IPS-15b (cell line): ENCODE measurements around the gene AP3B1.

ENCODE experiments used
- H3K27me3 ChIP-seq: one replicate; pipeline ENCODE4 v1.6.1; 2013; ENCODE audit warnings: low read length; ENCODE audit not compliant: control insufficient read depth, insufficient read depth
- H3K36me3 ChIP-seq: one replicate; pipeline ENCODE4 v1.6.1; 2013; ENCODE audit warnings: low read length; ENCODE audit not compliant: control insufficient read depth, insufficient read depth
- H3K4me1 ChIP-seq: one replicate; pipeline ENCODE4 v1.6.1; 2013; ENCODE audit warnings: mild to moderate bottlenecking, low read length; ENCODE audit not compliant: control insufficient read depth, insufficient read depth
- H3K4me3 ChIP-seq: one replicate; pipeline ENCODE4 v1.5.1; 2013; ENCODE audit warnings: low read depth, low read length
- H3K9ac ChIP-seq: one replicate; pipeline ENCODE4 v1.6.1; 2013; ENCODE audit warnings: low read depth, mild to moderate bottlenecking, low read length
- H3K9me3 ChIP-seq: one replicate; pipeline ENCODE4 v1.6.1; 2013; ENCODE audit warnings: mild to moderate bottlenecking, low read length; ENCODE audit not compliant: control insufficient read depth, insufficient read depth

Gene AP3B1

GRCh38 chr5:77994943-77995342, 299.6 kb downstream of the AP3B1 start:
- H3K9ac ChIP-seq = no peak overlapping the region
- H3K4me3 ChIP-seq = no peak overlapping the region
- peaks cover 23% of the 10 kb centered on the region for H3K4me1 ChIP-seq
- H3K36me3 ChIP-seq = no peaks in the 10 kb centered on the region
- H3K27me3 ChIP-seq = peaks cover 57% of the 10 kb centered on the region
- H3K9me3 ChIP-seq = no peaks in the 10 kb centered on the region

GRCh38 chr5:77993855-77994318, 300.6 kb downstream of the AP3B1 start:
- H3K27me3 ChIP-seq = peaks cover 57% of the 10 kb centered on the region
- H3K9ac ChIP-seq = no peak overlapping the region
- no peak overlapping the region for H3K4me3 ChIP-seq
- H3K36me3 ChIP-seq = no peaks in the 10 kb centered on the region
- H3K9me3 ChIP-seq = no peaks in the 10 kb centered on the region
- H3K4me1 ChIP-seq = peaks cover 24% of the 10 kb centered on the region

GRCh38 chr5:77993141-77993854, 301.2 kb downstream of the AP3B1 start:
- Histone ChIP-seq H3K4me1 (peaks cover 24% of the 10 kb centered on the region), H3K9ac (no peak overlapping the region), H3K4me3 (no peak overlapping the region), H3K9me3 (no peaks in the 10 kb centered on the region), H3K36me3 (no peaks in the 10 kb centered on the region), H3K27me3 (peaks cover 57% of the 10 kb centered on the region)

- H3K27me3 ChIP-seq = peaks cover 47% of the 10 kb centered on the region
- H3K9me3 ChIP-seq = no peaks in the 10 kb centered on the region
These were observed 303.4 kb downstream of the AP3B1 start for GRCh38 chr5:77991084-77991483.

DNA sequence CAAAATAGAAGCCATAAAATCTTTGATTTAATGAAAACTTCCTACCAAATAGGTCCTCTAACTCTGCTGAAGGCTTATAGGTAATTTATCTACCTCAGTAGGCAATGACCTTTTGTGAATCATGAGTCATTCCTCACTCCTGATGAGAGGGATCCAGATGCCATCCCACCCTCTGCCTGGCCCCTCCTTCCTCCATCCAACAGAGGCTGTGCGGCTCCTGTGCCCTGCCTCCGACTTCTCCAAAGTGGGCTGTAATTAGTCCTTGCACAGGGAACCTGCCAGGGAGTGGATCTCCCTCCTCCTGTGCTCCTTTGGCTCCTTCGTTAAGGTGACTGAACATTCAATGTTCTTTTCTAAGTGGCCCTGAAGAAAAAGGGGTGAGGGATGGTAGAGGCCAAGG, 304.5 kb downstream of the AP3B1 start:
- no peaks in the 10 kb centered on the region for H3K36me3 ChIP-seq
- H3K27me3 ChIP-seq = peaks cover 36% of the 10 kb centered on the region
- H3K9ac ChIP-seq = no peak overlapping the region
- H3K9me3 ChIP-seq = no peaks in the 10 kb centered on the region
- peaks cover 34% of the 10 kb centered on the region for H3K4me1 ChIP-seq
- no peak overlapping the region for H3K4me3 ChIP-seq

More at GRCh38 chr5:77991084-77991483, 303.4 kb downstream of the AP3B1 start:
- Histone ChIP-seq H3K4me1 (peaks cover 33% of the 10 kb centered on the region), H3K36me3 (no peaks in the 10 kb centered on the region), H3K9ac (no peak overlapping the region), H3K4me3 (no peak overlapping the region)

DNA sequence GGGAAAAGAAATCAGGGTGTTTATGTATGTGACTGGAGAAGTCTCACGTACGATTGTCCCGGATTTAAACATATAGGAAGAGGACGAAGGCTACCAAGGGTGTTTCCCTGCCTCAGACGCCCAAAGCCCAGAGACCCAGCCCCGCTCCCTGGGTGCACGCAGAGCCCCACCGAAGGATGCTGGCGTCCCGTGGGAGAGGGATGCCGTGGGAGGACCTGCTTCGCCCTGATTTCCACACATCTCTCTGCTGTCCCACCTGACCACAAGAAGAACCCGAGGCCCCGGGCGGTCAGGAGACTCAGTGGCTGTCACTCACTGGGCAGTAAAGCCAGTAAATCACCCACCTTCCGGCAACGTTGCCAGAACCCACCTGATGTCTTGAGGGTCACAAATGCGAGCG, 306.5 kb downstream of the AP3B1 start:
- H3K4me1 ChIP-seq = peaks cover 39% of the 10 kb centered on the region
- no peaks in the 10 kb centered on the region for H3K9me3 ChIP-seq
- no peak overlapping the region for H3K9ac ChIP-seq
- no peaks in the 10 kb centered on the region for H3K36me3 ChIP-seq
- H3K27me3 ChIP-seq = peaks cover 20% of the 10 kb centered on the region
- no peak overlapping the region for H3K4me3 ChIP-seq

DNA sequence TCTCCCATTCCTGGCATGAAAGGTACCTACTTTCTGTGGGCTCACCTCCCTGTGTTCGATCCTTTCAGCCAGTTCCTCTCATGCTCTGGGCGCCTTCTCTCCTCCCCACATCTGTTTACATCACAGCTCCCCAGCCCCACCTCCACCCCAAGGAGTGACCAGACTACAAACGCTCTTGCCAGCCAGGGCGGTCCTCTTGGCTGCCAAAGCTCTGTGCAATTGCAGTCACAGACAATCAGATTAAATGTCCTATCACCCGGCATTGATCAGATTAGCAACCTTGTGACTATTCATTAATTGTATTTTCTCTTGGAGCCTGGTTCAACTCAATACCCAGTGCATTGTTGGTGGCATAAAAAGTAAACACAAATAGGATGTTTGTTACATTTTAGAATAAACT, 307.2 kb downstream of the AP3B1 start:
- H3K4me1 ChIP-seq = peaks cover 39% of the 10 kb centered on the region

DNA sequence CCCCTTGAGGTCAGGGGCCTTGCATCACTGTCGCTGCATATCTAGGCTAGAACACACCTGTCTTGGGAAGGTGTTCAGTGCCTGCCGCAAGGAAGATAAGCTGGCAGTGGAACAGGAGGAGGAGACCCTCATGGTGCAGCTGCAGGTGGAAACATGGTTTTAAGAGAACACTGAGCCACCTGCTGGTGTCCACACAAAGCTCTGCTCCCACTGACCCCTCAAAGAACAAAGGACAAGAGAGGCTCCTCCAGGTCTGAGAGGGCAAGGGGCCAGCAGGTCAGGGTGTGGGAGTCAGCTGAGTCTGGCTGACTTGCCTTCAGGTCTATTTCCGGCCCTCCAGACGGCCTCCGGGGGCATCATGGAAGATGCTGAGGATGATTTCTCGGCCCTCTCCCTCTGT, 308.2 kb downstream of the AP3B1 start:
- peaks cover 39% of the 10 kb centered on the region for H3K4me1 ChIP-seq
- no peaks in the 10 kb centered on the region for H3K9me3 ChIP-seq
- H3K27me3 ChIP-seq = peaks cover 13% of the 10 kb centered on the region
- no peak overlapping the region for H3K9ac ChIP-seq
- H3K36me3 ChIP-seq = no peaks in the 10 kb centered on the region
- H3K4me3 ChIP-seq = no peak overlapping the region

More for the DNA sequence above, 307.2 kb downstream of the AP3B1 start:
- H3K36me3 ChIP-seq = no peaks in the 10 kb centered on the region
- no peaks in the 10 kb centered on the region for H3K9me3 ChIP-seq
- H3K9ac ChIP-seq = no peak overlapping the region
- no peak overlapping the region for H3K4me3 ChIP-seq
- H3K27me3 ChIP-seq = peaks cover 16% of the 10 kb centered on the region

GRCh38 chr5:77985247-77985646, 309.3 kb downstream of the AP3B1 start:
- Histone ChIP-seq H3K9ac (no peak overlapping the region), H3K27me3 (peaks cover 20% of the 10 kb centered on the region), H3K4me3 (no peak overlapping the region), H3K4me1 (peaks cover 30% of the 10 kb centered on the region), H3K36me3 (no peaks in the 10 kb centered on the region), H3K9me3 (no peaks in the 10 kb centered on the region)

DNA sequence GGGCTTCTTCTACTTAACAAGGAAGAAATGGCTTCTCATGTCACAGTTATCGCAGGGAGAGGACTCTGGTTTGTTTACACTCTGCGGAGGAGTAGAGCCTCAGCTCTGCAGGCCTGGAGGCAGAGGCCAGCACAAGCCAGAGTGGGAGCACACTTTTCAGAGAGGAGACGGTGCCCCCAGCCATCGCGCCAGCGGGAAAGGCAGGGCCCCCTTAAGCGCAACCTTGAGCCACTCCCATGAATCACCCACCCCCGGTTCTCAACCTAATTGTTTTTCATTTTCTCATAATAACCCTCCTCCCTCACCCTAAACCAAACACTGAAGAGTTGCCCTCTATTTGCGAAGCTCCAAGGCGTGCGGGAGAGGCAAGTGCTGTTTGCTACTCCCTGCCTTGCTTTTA, 309.9 kb downstream of the AP3B1 start:
- peaks cover 26% of the 10 kb centered on the region for H3K4me1 ChIP-seq
- H3K27me3 ChIP-seq = peaks cover 26% of the 10 kb centered on the region
- peak overlapping the region; percentile 3 for H3K4me3 ChIP-seq
- H3K9me3 ChIP-seq = no peaks in the 10 kb centered on the region
- H3K9ac ChIP-seq = no peak overlapping the region
- no peaks in the 10 kb centered on the region for H3K36me3 ChIP-seq

DNA sequence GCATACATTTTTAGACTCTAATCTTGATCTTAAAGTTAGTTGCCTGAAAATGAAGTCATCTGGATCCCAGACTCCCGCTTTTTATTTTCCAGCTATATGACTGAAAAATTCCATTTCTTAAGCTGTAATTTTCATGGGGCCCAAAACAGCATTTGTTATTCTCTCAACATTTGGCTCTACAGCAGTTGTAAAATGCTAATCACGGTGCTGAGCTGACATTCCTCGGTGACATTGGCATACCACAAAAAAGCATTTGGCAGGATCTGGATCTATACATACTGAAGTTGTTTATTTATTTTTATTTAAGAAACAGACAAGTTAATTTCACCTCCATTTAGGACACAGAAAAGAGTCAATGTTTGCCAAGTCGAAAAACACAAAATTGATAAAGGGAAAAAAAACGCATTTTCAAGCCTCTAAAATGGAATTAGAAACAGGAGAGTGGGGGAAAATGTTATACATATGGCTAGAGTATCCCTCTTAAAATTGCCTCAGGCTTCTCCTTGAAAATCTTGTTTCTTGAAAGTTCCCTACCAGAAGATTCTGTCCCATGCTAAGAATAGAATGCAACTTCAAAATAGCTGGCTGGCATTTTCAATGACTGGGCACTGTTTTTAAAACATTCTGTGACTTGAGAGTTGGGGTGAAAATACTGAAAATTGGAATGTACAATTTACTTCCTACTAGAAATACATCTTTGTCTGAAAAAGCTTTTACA, 310.9 kb downstream of the AP3B1 start:
- peaks cover 26% of the 10 kb centered on the region for H3K4me1 ChIP-seq

GRCh38 chr5:77981820-77982219, 312.7 kb downstream of the AP3B1 start:
- Histone ChIP-seq H3K27me3 (peaks cover 46% of the 10 kb centered on the region), H3K4me1 (peaks cover 18% of the 10 kb centered on the region), H3K4me3 (no peak overlapping the region), H3K36me3 (no peaks in the 10 kb centered on the region), H3K9ac (no peak overlapping the region), H3K9me3 (no peaks in the 10 kb centered on the region)

More for the DNA sequence above, 310.9 kb downstream of the AP3B1 start:
- H3K4me3 ChIP-seq = no peak overlapping the region
- H3K27me3 ChIP-seq = peaks cover 35% of the 10 kb centered on the region
- H3K9ac ChIP-seq = no peak overlapping the region
- no peaks in the 10 kb centered on the region for H3K36me3 ChIP-seq
- H3K9me3 ChIP-seq = no peaks in the 10 kb centered on the region
